ENCODE measurements around the gene BMF. TPM values are rescaled to one million over a fixed set of nuclear protein-coding genes. Genes with fewer than 3 reads are reported as not detected.

Gene BMF
- total and polyA plus RNA-seq, 2 donors (not counting 3 experiments of a cell fraction or from before 2014, with no cell fraction given) = 8.6 to 9.8 TPM

DNA sequence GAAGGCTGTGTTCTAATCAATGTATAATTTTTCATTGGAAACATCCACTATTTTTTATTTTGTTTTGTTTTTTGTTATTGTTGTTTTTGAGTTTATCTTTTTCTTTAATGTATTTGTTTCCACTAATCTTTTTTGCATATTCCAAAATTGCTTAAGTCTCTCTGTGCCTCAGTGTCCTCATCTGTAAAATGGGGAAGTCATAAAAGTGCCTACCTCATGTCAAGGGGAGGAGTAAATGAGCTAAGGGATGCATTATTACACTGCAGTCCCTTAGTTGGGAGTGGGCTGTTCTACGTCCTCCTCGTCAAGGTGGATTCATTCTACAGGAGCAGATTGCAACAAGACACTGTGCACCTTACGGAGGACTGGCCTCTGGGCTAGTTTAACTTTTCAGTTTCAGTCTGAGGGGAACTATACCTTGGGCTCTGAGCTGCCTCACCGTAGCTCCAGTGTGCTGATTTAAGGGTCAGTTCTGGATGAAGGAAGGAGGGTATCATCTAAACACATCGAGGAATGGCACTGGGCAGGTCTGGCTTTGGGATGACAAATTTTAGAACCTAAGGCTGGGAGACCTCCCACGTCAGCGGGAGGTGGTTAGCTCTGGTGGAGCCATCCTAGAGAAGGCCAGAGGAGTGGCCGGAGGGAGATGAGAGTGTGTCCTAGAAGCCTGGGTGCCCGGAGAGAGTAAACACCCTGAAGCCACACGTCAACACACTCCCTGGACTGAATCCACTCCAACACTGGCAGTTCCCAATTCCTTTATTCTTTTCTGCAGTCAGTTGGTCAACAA lies 64.6 kb downstream of the BMF start:
- Histone ChIP-seq H3K4me3 (replicated peaks in 1 of 3; ENCODE audit: insufficient read depth in 1 of 3, low read depth in 1 of 3, low read length in 3 of 3) (no peak overlapping the region), H3K27ac (ENCODE audit: insufficient read depth, low read depth, low read length) (no peak overlapping the region), H2AFZ (ENCODE audit: low read depth, low read length) (no peak overlapping the region), H3K9me3 (replicated peaks; ENCODE audit: control insufficient read depth, insufficient read depth, low read length) (no peaks in the 10 kb centered on the region), H3K9ac (replicated peaks; ENCODE audit: extremely low read depth, insufficient read depth, low read length) (no peak overlapping the region), H3K79me2 (ENCODE audit: control insufficient read depth, insufficient read depth, low read length) (no peaks in the 10 kb centered on the region), H4K20me1 (replicated peaks; ENCODE audit: control insufficient read depth, extremely low read depth, insufficient read depth, low read length) (no peaks in the 10 kb centered on the region), H3K27me3 (ENCODE audit: control insufficient read depth in 2 of 2, insufficient read depth in 2 of 2, low read length in 2 of 2) (no peaks in the 10 kb centered on the region), H3K4me1 (ENCODE audit: control insufficient read depth, extremely low read depth, insufficient read depth, low read length) (peaks cover 29% of the 10 kb centered on the region), H3K36me3 (ENCODE audit: control insufficient read depth in 2 of 2, extremely low read depth in 1 of 2, insufficient read depth in 2 of 2, low read length in 2 of 2) (no peaks in the 10 kb centered on the region), H3K9me1 (replicated peaks; ENCODE audit: control insufficient read depth, extremely low read depth, insufficient read depth, low read length) (no peaks in the 10 kb centered on the region), H3K4me2 (ENCODE audit: insufficient read depth, low read length) (no peak overlapping the region)
- ChIA-PET CTCF (interaction anchor here (1.2 to 7.3 kb wide), 5 partner anchors 61 to 229 kb away, joined by 4 to 169 read pairs (median 63); no protein-coding TSS in a partner anchor), POLR2A (no interaction called here)
- FAIRE-seq (no peak), DNase-seq (ENCODE audit: low read depth, low spot score) (no peak)
- intact Hi-C loops (cut with micrococcal nuclease) (no loop called here), dilution Hi-C loops (cut with MboI; ENCODE audit: extremely low pct_ligation_motif_present, low sequenced_read_pairs) (no loop called here)
- no TSS peak for BruUV-seq (replicated peaks)
- TF ChIP-seq, protein P1, sequence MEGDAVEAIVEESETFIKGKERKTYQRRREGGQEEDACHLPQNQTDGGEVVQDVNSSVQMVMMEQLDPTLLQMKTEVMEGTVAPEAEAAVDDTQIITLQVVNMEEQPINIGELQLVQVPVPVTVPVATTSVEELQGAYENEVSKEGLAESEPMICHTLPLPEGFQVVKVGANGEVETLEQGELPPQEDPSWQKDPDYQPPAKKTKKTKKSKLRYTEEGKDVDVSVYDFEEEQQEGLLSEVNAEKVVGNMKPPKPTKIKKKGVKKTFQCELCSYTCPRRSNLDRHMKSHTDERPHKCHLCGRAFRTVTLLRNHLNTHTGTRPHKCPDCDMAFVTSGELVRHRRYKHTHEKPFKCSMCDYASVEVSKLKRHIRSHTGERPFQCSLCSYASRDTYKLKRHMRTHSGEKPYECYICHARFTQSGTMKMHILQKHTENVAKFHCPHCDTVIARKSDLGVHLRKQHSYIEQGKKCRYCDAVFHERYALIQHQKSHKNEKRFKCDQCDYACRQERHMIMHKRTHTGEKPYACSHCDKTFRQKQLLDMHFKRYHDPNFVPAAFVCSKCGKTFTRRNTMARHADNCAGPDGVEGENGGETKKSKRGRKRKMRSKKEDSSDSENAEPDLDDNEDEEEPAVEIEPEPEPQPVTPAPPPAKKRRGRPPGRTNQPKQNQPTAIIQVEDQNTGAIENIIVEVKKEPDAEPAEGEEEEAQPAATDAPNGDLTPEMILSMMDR (IDR thresholded peaks at IDR 0.05; ENCODE audit: extremely low read depth in 1 of 2, insufficient read depth in 1 of 2, low read depth in 1 of 2, low read length in 2 of 2) = no peak
- TF ChIP-seq MYC (IDR thresholded peaks at IDR 0.05; ENCODE audit: low read depth, low read length) = no peak

DNA sequence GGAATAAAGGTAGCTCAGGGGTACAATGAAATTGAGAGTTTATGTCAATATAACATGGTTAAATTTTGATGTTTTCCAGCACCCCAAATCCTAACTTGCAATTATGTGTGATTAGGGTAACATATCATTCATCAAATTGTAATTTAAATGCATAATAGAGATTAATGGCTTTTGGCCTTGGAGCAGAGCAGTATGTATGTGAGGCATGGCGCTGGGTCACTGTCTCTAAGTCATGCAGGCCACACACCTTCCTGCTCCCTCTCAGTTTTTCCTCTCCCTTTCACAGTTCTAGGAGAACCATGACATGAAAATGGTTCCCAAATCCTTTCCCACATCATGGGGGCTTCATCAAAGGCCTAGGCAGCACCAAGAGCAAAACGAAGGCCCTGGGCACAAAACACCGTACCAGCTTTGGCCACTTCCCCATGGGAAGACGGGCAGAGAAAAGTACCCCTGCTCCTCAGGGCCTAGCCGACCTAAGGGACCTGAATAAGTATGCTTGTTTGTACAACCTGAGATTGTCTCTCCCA lies 65.8 kb downstream of the BMF start:
- FAIRE-seq (no peak), DNase-seq (ENCODE audit: low read depth, low spot score) (no peak)
- intact Hi-C loops (cut with micrococcal nuclease) = no loop called here
- H3K27me3 ChIP-seq (ENCODE audit: control insufficient read depth in 2 of 2, insufficient read depth in 2 of 2, low read length in 2 of 2) = no peaks in the 10 kb centered on the region
- POLR2A ChIA-PET = no interaction called here
- H3K36me3 ChIP-seq (ENCODE audit: control insufficient read depth in 2 of 2, extremely low read depth in 1 of 2, insufficient read depth in 2 of 2, low read length in 2 of 2) = no peaks in the 10 kb centered on the region
- dilution Hi-C loops (cut with MboI; ENCODE audit: extremely low pct_ligation_motif_present, low sequenced_read_pairs) = no loop called here
- peaks cover 25% of the 10 kb centered on the region for H3K4me1 ChIP-seq (ENCODE audit: control insufficient read depth, extremely low read depth, insufficient read depth, low read length)
- TF ChIP-seq POLR2AphosphoS5 (IDR thresholded peaks at IDR 0.05; ENCODE audit: insufficient read depth, low read depth, low read length) (no peak), MYC (IDR thresholded peaks at IDR 0.05; ENCODE audit: low read depth, low read length) (no peak)
- no peaks in the 10 kb centered on the region for H4K20me1 ChIP-seq (replicated peaks; ENCODE audit: control insufficient read depth, extremely low read depth, insufficient read depth, low read length)
- H3K79me2 ChIP-seq (ENCODE audit: control insufficient read depth, insufficient read depth, low read length) = peaks cover 9% of the 10 kb centered on the region
- CTCF ChIA-PET = interaction anchor here (0.6 to 1.4 kb wide), 3 partner anchors 119 to 232 kb away, joined by 3 to 4 read pairs (median 4); no protein-coding TSS in a partner anchor
- H3K9ac ChIP-seq (replicated peaks; ENCODE audit: extremely low read depth, insufficient read depth, low read length) = no peak overlapping the region
- H2AFZ ChIP-seq (ENCODE audit: low read depth, low read length) = no peak overlapping the region
- H3K27ac ChIP-seq (ENCODE audit: insufficient read depth, low read depth, low read length) = no peak overlapping the region
- H3K9me3 ChIP-seq (replicated peaks; ENCODE audit: control insufficient read depth, insufficient read depth, low read length) = no peaks in the 10 kb centered on the region
- no peak overlapping the region for H3K4me3 ChIP-seq (replicated peaks in 1 of 3; ENCODE audit: insufficient read depth in 1 of 3, low read depth in 1 of 3, low read length in 3 of 3)
- H3K4me2 ChIP-seq (ENCODE audit: insufficient read depth, low read length) = no peak overlapping the region
- no peaks in the 10 kb centered on the region for H3K9me1 ChIP-seq (replicated peaks; ENCODE audit: control insufficient read depth, extremely low read depth, insufficient read depth, low read length)
- no TSS peak for BruUV-seq (replicated peaks)

Measured in endothelial cell of umbilical vein (primary cell).